HEK293 (cell line): ENCODE data around the gene VPS11.

ENCODE experiments used
- CTCF ChIA-PET: fragments of 350-600 bp; formaldehyde crosslinking; extraction: SDS; loops from one replicate; lab custom pipeline; 2021; ENCODE audit warnings: antibody characterized with exemption; lab: Yijun Ruan, JAX
- POLR2A ChIA-PET: fragments of 300-600 bp; formaldehyde crosslinking; extraction: SDS; loops from one replicate; lab custom pipeline; 2020; ENCODE audit warnings: antibody characterized with exemption, inconsistent platforms; lab: Yijun Ruan, JAX
- H3K27ac ChIP-seq: fragments of 200-500 bp; sonication (Bioruptor generic); 2 replicates; pipeline ENCODE4 v1.5.1; 2014; ENCODE audit warnings: low read depth, low read length, control low read depth, inconsistent platforms; ENCODE audit errors: extremely low read depth
- H3K36me3 ChIP-seq, 2 experiments: fragments of 200-500 bp in 1 of 2; sonication (Bioruptor generic) in 1 of 2; 1 replicate in 1 of 2; 2 replicates in 1 of 2; pipeline ENCODE4 v1.5.1; 2014 to 2017; ENCODE audit warnings: inconsistent platforms in 2 of 2, low read length in 2 of 2; ENCODE audit not compliant: control insufficient read depth in 2 of 2, insufficient read depth in 1 of 2
- H3K4me1 ChIP-seq: fragments of 200-500 bp; sonication (Bioruptor generic); 2 replicates; pipeline ENCODE4 v1.5.1; 2014; ENCODE audit warnings: mild to moderate bottlenecking, low read length, inconsistent platforms; ENCODE audit not compliant: control insufficient read depth, insufficient read depth
- H3K4me3 ChIP-seq: 2 replicates; pipeline ENCODE4 v1.5.1; 2011; ENCODE audit warnings: low read depth, mild to moderate bottlenecking, control low read depth, low read length, moderate library complexity
- H3K9me3 ChIP-seq: fragments of 200-500 bp; sonication (Bioruptor generic); 2 replicates; pipeline ENCODE4 v1.5.1; 2014; ENCODE audit warnings: low read depth, low read length, inconsistent platforms; ENCODE audit not compliant: control insufficient read depth, insufficient read depth
- CTCF ChIP-seq: fragments of 450-650 bp; formaldehyde crosslinking; IDR thresholded peaks from 2 replicates; pipeline ENCODE4 v1.5.1; 2016; ENCODE audit warnings: missing biosample characterization, missing genetic modification characterization
- GLI4 ChIP-seq: fragments of 450-650 bp; formaldehyde crosslinking; IDR thresholded peaks from 2 replicates; pipeline ENCODE4 v1.5.1; 2016; ENCODE audit warnings: missing biosample characterization, missing genetic modification characterization
- GLIS1 ChIP-seq: fragments of 450-650 bp; formaldehyde crosslinking; IDR thresholded peaks from 2 replicates; pipeline ENCODE4 v1.5.1; 2016; ENCODE audit warnings: missing biosample characterization, missing genetic modification characterization
- GLIS2 ChIP-seq: fragments of 450-650 bp; formaldehyde crosslinking; IDR thresholded peaks from 2 replicates; pipeline ENCODE4 v1.5.1; 2016; ENCODE audit warnings: missing biosample characterization, missing genetic modification characterization
- SCRT2 ChIP-seq: fragments of 450-650 bp; formaldehyde crosslinking; IDR thresholded peaks from 2 replicates; pipeline ENCODE4 v1.5.1; 2016; ENCODE audit warnings: missing biosample characterization, missing genetic modification characterization
- YY1 ChIP-seq: fragments of 450-650 bp; formaldehyde crosslinking; IDR thresholded peaks from 2 replicates; pipeline ENCODE4 v1.5.1; 2018; ENCODE audit warnings: missing biosample characterization, missing genetic modification characterization
- ZBTB17 ChIP-seq: fragments of 450-650 bp; formaldehyde crosslinking; IDR thresholded peaks from 2 replicates; pipeline ENCODE4 v1.5.1; 2016; ENCODE audit warnings: missing biosample characterization, missing genetic modification characterization
- ZBTB21 ChIP-seq: fragments of 450-650 bp; formaldehyde crosslinking; IDR thresholded peaks from 2 replicates; pipeline ENCODE4 v1.5.1; 2017; ENCODE audit warnings: missing biosample characterization, missing genetic modification characterization
- ZBTB48 ChIP-seq: fragments of 450-650 bp; formaldehyde crosslinking; IDR thresholded peaks from 2 replicates; pipeline ENCODE4 v1.5.1; 2016; ENCODE audit warnings: missing biosample characterization, missing genetic modification characterization
- ZFHX2 ChIP-seq: fragments of 450-650 bp; formaldehyde crosslinking; conservative IDR thresholded peaks from 2 replicates; pipeline ENCODE4 v1.5.1; 2016; ENCODE audit warnings: missing biosample characterization, missing genetic modification characterization
- ZNF169 ChIP-seq: fragments of 450-650 bp; formaldehyde crosslinking; IDR thresholded peaks from 2 replicates; pipeline ENCODE4 v1.5.1; 2016; ENCODE audit warnings: missing biosample characterization, missing genetic modification characterization
- ZNF174 ChIP-seq: fragments of 450-650 bp; formaldehyde crosslinking; IDR thresholded peaks from 2 replicates; pipeline ENCODE4 v1.5.0; 2017; ENCODE audit warnings: missing biosample characterization, mild to moderate bottlenecking, missing genetic modification characterization
- ZNF19 ChIP-seq: fragments of 450-650 bp; formaldehyde crosslinking; IDR thresholded peaks from 2 replicates; pipeline ENCODE4; 2016; ENCODE audit warnings: missing biosample characterization, missing genetic modification characterization, low read depth
- ZNF274 ChIP-seq, 2 experiments: fragments of 200-500 bp in 1 of 2; fragments of 450-650 bp in 1 of 2; sonication (Bioruptor generic) in 1 of 2; formaldehyde crosslinking in 1 of 2; IDR thresholded peaks; 2 replicates each; pipeline versions ENCODE4 v1.5.1 to v1.6.1; 2014 to 2016; ENCODE audit warnings: borderline replicate concordance in 1 of 2, inconsistent platforms in 1 of 2, low read length in 1 of 2, missing biosample characterization in 1 of 2, missing genetic modification characterization in 1 of 2
- ZNF280C ChIP-seq: fragments of 450-650 bp; formaldehyde crosslinking; IDR thresholded peaks from 2 replicates; pipeline ENCODE4 v1.5.1; 2016; ENCODE audit warnings: missing biosample characterization, missing genetic modification characterization
- ZNF335 ChIP-seq: fragments of 450-650 bp; formaldehyde crosslinking; conservative IDR thresholded peaks from 2 replicates; pipeline ENCODE4 v1.5.1; 2016; ENCODE audit warnings: missing biosample characterization, missing genetic modification characterization
- ZNF561 ChIP-seq: fragments of 450-650 bp; IDR thresholded peaks from 2 replicates; pipeline ENCODE4 v1.5.1; 2018; ENCODE audit warnings: missing biosample characterization, missing genetic modification characterization, borderline replicate concordance
- ZNF654 ChIP-seq: fragments of 450-650 bp; formaldehyde crosslinking; IDR thresholded peaks from 2 replicates; pipeline ENCODE4 v1.5.1; 2016; ENCODE audit warnings: low read depth, missing biosample characterization, missing genetic modification characterization
- ZNF76 ChIP-seq: fragments of 450-650 bp; formaldehyde crosslinking; IDR thresholded peaks from 2 replicates; pipeline ENCODE4; 2016; ENCODE audit warnings: low read depth, missing biosample characterization, missing genetic modification characterization, borderline replicate concordance
- ZSCAN30 ChIP-seq: fragments of 450-650 bp; IDR thresholded peaks from 2 replicates; pipeline ENCODE4 v1.5.1; 2018; ENCODE audit warnings: missing biosample characterization, mild to moderate bottlenecking, missing genetic modification characterization, moderate library complexity
- TF ChIP-seq, protein P1 (sequence below): fragments of 450-650 bp; formaldehyde crosslinking; IDR thresholded peaks from 2 replicates; pipeline ENCODE4 v1.5.1; 2016; ENCODE audit warnings: missing biosample characterization, missing genetic modification characterization
- TF ChIP-seq, protein P2 (sequence below): fragments of 450-650 bp; formaldehyde crosslinking; IDR thresholded peaks from 2 replicates; pipeline ENCODE4 v1.5.1; 2016; ENCODE audit warnings: missing biosample characterization, missing genetic modification characterization

The VPS11 gene

DNA sequence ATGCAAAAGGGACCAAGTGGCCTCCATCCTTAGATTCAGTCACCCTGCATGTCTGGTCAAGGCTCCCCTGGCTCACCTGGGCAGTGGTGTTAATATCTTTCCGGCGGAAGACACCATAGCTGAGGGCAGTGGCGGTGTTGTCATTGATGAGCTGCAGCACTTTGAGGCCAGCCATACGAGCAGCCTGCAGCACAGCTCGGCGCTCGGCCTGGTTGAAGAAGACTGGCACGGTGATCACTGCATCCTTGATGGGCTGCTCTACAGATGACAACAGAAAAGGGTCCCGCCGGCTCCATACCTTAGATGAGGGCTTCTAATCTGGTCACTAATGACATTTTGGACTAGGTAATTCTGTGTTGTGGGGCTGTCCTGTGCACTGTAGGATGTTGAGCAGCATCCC is 13.2 kb upstream of the VPS11 start:
- no peak overlapping the region for H3K27ac ChIP-seq
- peaks cover 4 to 64% of the 10 kb centered on the region in 2 experiments; a peak in 1 of 3 replicates for H3K36me3 ChIP-seq
- H3K4me1 ChIP-seq = no peaks in the 10 kb centered on the region
- TF ChIP-seq ZBTB17 (tag by site-specific recombination) = peak; percentile 69; the same call in 1 of the 2 replicates
- no peak for TF ChIP-seq YY1
- H3K9me3 ChIP-seq = no peaks in the 10 kb centered on the region
- CTCF ChIA-PET = interaction anchor here (0.7 to 1.8 kb wide), 2 partner anchors 11 to 286 kb away, joined by 3 to 6 read pairs; no protein-coding TSS in a partner anchor
- POLR2A ChIA-PET = interaction anchor here (0.6 to 1.1 kb wide), 2 partner anchors 13 to 31 kb away, joined by 5 to 6 read pairs; partner anchors contain the start of gene HMBS
- no peak overlapping the region for H3K4me3 ChIP-seq

DNA sequence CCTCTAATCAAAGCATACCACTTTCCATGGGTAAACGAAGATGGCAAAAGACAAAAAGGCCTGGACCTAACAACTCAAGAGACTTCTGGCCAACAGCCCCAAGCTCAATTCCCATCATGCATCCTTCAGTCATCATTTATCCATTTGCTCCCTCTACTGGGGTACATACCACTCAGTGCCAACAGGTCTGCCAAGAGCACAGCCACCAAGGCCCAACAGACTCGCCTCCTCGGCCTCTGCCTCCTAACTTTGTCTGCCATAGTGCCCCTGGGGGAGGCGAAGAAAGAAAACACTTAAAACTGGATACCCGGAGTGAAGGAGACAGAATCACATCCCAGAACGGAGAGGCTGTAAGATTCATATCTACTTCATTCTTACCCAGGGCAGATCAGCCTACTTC is 11.7 kb upstream of the VPS11 start:
- ChIA-PET CTCF (interaction anchor here (0.6 to 1.8 kb wide), 3 partner anchors 13 to 127 kb away, joined by 3 to 6 read pairs (median 3); no protein-coding TSS in a partner anchor), POLR2A (interaction anchor here (0.6 to 4.0 kb wide), 15 partner anchors 8 to 261 kb away, joined by 3 to 20 read pairs (median 5); partner anchors contain the start of genes C2CD2L, DPAGT1, HINFP and HMBS)
- H3K36me3 ChIP-seq = peaks cover 4 to 49% of the 10 kb centered on the region in 2 experiments; a peak in 1 of 3 replicates

DNA sequence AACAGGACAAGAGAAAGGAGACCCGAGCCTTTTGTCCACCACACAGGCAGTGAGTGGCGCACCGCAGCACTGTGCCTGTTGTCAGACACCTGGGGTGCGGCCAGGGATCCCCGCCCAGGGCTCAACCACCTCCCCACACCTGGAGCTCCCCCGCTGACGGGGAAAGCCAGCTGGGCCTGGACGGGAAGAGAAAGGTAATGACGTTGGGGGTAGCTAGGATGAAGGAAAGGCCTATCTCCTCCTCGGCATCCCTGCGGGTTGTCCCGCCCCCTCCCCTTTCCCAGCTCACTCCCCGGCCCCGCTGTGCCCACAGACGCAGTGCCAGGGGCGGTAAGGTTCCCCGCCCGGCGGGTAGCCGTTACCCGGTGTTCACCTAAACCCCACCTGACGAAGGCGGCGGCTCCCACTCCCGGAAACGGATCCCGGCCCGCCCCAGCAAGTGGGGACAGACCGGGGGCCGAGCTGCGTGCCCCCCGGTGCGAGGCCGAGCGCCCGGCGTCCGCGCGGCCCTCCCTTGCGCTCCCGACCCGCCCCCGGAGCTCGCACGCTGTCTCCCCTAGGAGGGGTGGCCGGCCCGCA is 11.1 kb upstream of the VPS11 start:
- CTCF ChIA-PET = interaction anchor here (0.7 to 1.8 kb wide), 4 partner anchors 14 to 282 kb away, joined by 3 to 6 read pairs (median 4); no protein-coding TSS in a partner anchor
- Histone ChIP-seq H3K27ac (peak overlapping the region; percentile 72; the same call in 1 of the 2 replicates), H3K36me3 (peaks cover 4 to 43% of the 10 kb centered on the region in 2 experiments; a peak in 1 of 3 replicates), H3K9me3 (no peaks in the 10 kb centered on the region), H3K4me1 (no peaks in the 10 kb centered on the region), H3K4me3 (peak overlapping the region; percentile 85)
- POLR2A ChIA-PET = interaction anchor here (0.5 to 4.0 kb wide), 18 partner anchors 9 to 261 kb away, joined by 3 to 20 read pairs (median 4); partner anchors contain the start of genes C2CD2L, DPAGT1, HINFP and HMBS
- peak; percentile 50; the same call in 1 of the 2 replicates for TF ChIP-seq ZNF561
- TF ChIP-seq ZFHX2 (tag by site-specific recombination) = peak; percentile 87
- TF ChIP-seq, protein P1, sequence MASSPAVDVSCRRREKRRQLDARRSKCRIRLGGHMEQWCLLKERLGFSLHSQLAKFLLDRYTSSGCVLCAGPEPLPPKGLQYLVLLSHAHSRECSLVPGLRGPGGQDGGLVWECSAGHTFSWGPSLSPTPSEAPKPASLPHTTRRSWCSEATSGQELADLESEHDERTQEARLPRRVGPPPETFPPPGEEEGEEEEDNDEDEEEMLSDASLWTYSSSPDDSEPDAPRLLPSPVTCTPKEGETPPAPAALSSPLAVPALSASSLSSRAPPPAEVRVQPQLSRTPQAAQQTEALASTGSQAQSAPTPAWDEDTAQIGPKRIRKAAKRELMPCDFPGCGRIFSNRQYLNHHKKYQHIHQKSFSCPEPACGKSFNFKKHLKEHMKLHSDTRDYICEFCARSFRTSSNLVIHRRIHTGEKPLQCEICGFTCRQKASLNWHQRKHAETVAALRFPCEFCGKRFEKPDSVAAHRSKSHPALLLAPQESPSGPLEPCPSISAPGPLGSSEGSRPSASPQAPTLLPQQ (tag by site-specific recombination) = peak; percentile 17; the same call in 1 of the 2 replicates
- TF ChIP-seq ZBTB21 (tag by site-specific recombination) = no peak
- TF ChIP-seq ZNF76 = 0 out of 2 replicates have a peak, but pooled peaks have one; percentile 38
- peak; percentile 66 for TF ChIP-seq GLIS1 (tag by site-specific recombination)
- TF ChIP-seq ZBTB48 (tag by site-specific recombination) = peak; percentile 11; the same call in 1 of the 2 replicates
- TF ChIP-seq ZNF19 (tag by site-specific recombination) = no peak
- TF ChIP-seq ZSCAN30 (tag by site-specific recombination) = no peak
- TF ChIP-seq ZNF280C (tag by site-specific recombination) = no peak
- no peak for TF ChIP-seq GLI4
- TF ChIP-seq ZNF174 (tag by site-specific recombination) = no peak
- TF ChIP-seq ZNF169 (tag by site-specific recombination) = no peak
- peak; percentile 49 for TF ChIP-seq ZNF335
- peak; percentile 51 for TF ChIP-seq GLIS2

More for the DNA sequence above, 11.7 kb upstream of the VPS11 start:
- Histone ChIP-seq H3K27ac (no peak overlapping the region), H3K4me3 (peak overlapping the region; percentile 85), H3K4me1 (no peaks in the 10 kb centered on the region), H3K9me3 (no peaks in the 10 kb centered on the region)
- TF ChIP-seq ZNF274 (IDR thresholded peaks at IDR 0.05; ENCODE audit: low read length) (no peak), ZNF274 (tag by site-specific recombination; IDR thresholded peaks at IDR 0.05; ENCODE audit: borderline replicate concordance) (no peak), SCRT2 (tag by site-specific recombination) (peak; percentile 23; the same call in 1 of the 2 replicates), CTCF (tag by site-specific recombination) (peak; percentile 65), ZNF654 (tag by site-specific recombination) (peak; percentile 4; the same call in 1 of the 2 replicates)
- TF ChIP-seq, protein P2, sequence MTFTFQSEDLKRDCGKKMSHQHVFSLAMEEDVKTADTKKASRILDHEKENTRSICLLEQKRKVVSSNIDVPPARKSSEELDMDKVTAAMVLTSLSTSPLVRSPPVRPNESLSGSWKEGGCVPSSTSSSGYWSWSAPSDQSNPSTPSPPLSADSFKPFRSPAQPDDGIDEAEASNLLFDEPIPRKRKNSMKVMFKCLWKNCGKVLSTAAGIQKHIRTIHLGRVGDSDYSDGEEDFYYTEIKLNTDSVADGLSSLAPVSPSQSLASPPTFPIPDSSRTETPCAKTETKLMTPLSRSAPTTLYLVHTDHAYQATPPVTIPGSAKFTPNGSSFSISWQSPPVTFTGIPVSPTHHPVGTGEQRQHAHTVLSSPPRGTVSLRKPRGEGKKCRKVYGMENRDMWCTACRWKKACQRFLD (tag by site-specific recombination) = no peak
